CD4-positive, alpha-beta memory T cell (primary cell): ENCODE results near the gene E2F7. TPM values are rescaled to one million over a fixed set of nuclear protein-coding genes. Genes with fewer than 3 reads are reported as not detected.

Experiments used
- CTCF ChIA-PET: fragments of 350-600 bp; sonication (Branson Sonifier 250); formaldehyde crosslinking; loops from one replicate; lab custom pipeline; 2021; ENCODE audit warnings: inconsistent platforms; ENCODE audit not compliant: partially characterized antibody; lab: Charles Lee
- POLR2A ChIA-PET: fragments of 350-600 bp; sonication (Branson Sonifier 250); formaldehyde crosslinking; loops from one replicate; lab custom pipeline; 2021; ENCODE audit not compliant: partially characterized antibody; lab: Charles Lee
- DNase-seq, 5 donors: peaks; one replicate each; pipeline versions ENCODE4 v3.0.0 to v3.0.0-alpha.2; 2020 to 2022; ENCODE audit warnings: mixed read lengths in 1 of 5
- H3K27ac ChIP-seq: one replicate; pipeline ENCODE4 v1.7.0; 2013; ENCODE audit warnings: low read depth, low read length
- H3K27me3 ChIP-seq: 2 replicates; pipeline ENCODE4 v1.7.0; 2013; ENCODE audit warnings: mild to moderate bottlenecking, low read length, moderate library complexity; ENCODE audit not compliant: insufficient read depth
- H3K36me3 ChIP-seq: 2 replicates; pipeline ENCODE4 v1.7.0; 2013; ENCODE audit warnings: mild to moderate bottlenecking, low read length, moderate library complexity; ENCODE audit not compliant: insufficient read depth
- H3K4me1 ChIP-seq: 2 replicates; pipeline ENCODE4 v1.7.0; 2013; ENCODE audit warnings: mild to moderate bottlenecking, low read length, moderate library complexity; ENCODE audit not compliant: insufficient read depth
- H3K4me3 ChIP-seq, 2 donors: one replicate each; pipeline ENCODE4 v1.7.0; 2013; ENCODE audit warnings: low read length in 2 of 2, mild to moderate bottlenecking in 1 of 2
- H3K9me3 ChIP-seq, 2 donors: one replicate each; pipeline ENCODE4 v1.7.0; 2013; ENCODE audit warnings: low read length in 2 of 2, control low read depth in 1 of 2; ENCODE audit not compliant: control insufficient read depth in 1 of 2
- H3K27ac Mint-ChIP-seq, 7 donors: one replicate each; pipeline ENCODE4 v1.8.0; 2020 to 2021; ENCODE audit warnings: mixed read lengths in 7 of 7, mild to moderate bottlenecking in 6 of 7, inconsistent platforms in 3 of 7, moderate library complexity in 3 of 7
- H3K27me3 Mint-ChIP-seq, 2 donors: one replicate each; pipeline ENCODE4 v1.8.0; 2020 to 2021; ENCODE audit warnings: mixed read lengths in 2 of 2
- H3K36me3 Mint-ChIP-seq, 2 donors: one replicate each; pipeline ENCODE4 v1.8.0; 2020 to 2021; ENCODE audit warnings: mixed read lengths in 2 of 2, inconsistent platforms in 1 of 2, mild to moderate bottlenecking in 1 of 2
- H3K4me1 Mint-ChIP-seq, 4 donors: one replicate each; pipeline ENCODE4 v1.8.0; 2020 to 2021; ENCODE audit warnings: mixed read lengths in 4 of 4, mild to moderate bottlenecking in 1 of 4
- H3K4me3 Mint-ChIP-seq, 8 donors: one replicate each; pipeline ENCODE4 v1.8.0; 2020 to 2021; ENCODE audit warnings: mixed read lengths in 8 of 8, mild to moderate bottlenecking in 7 of 8, moderate library complexity in 6 of 8, inconsistent platforms in 3 of 8
- H3K9me3 Mint-ChIP-seq, 8 donors: one replicate each; pipeline ENCODE4 v1.8.0; 2020 to 2021; ENCODE audit warnings: mixed read lengths in 8 of 8, mild to moderate bottlenecking in 5 of 8, inconsistent platforms in 3 of 8, moderate library complexity in 1 of 8
- intact Hi-C: fragments of 100-400 bp; cut with micrococcal nuclease; formaldehyde crosslinking; loops from one replicate; pipeline ENCODE4 v1.15.1; 2023
- polyA plus RNA-seq, 2 donors: library from polyadenylated mRNA; unstranded; fragments of 300-500 nt; fragmentation: Illumina TruSeq; gene quantifications; one replicate each; pipeline ENCODE4 v1.2.3, GENCODE V29; 2021
- total RNA-seq, 2 experiments: library from RNA; stranded (reverse); gene quantifications; one replicate each; pipeline ENCODE4 v1.2.3, GENCODE V29; 2021

Gene E2F7
- total and polyA plus RNA-seq, 4 experiments from 2014 or later, result 0.17 to 0.26 TPM; not detected in 2

GRCh38 chr12:77019920-77020319, 45.4 kb downstream of the E2F7 start:
- intact Hi-C loops, result no loop called here
- no peaks in the 10 kb centered on the region for H3K9me3 Mint-ChIP-seq

GRCh38 chr12:77016606-77017005, 48.8 kb downstream of the E2F7 start:
- H3K4me3 ChIP-seq, result no peak overlapping the region
- H3K9me3 ChIP-seq, result no peaks in the 10 kb centered on the region
- DNase-seq, result no peak
- CTCF ChIA-PET, result interaction anchor here (1.3 kb wide), 1 partner anchor 8 kb away, joined by 3 read pairs; no protein-coding TSS in a partner anchor
- H3K36me3 ChIP-seq, result no peaks in the 10 kb centered on the region
- H3K27ac ChIP-seq, result no peak overlapping the region
- Mint-ChIP-seq H3K27me3 (no peaks in the 10 kb centered on the region), H3K4me3 (no peak overlapping the region), H3K9me3 (no peaks in the 10 kb centered on the region), H3K27ac (no peak overlapping the region), H3K36me3 (no peaks in the 10 kb centered on the region), H3K4me1 (no peaks in the 10 kb centered on the region)
- H3K4me1 ChIP-seq, result no peaks in the 10 kb centered on the region
- POLR2A ChIA-PET, result no interaction called here
- no peaks in the 10 kb centered on the region for H3K27me3 ChIP-seq
- intact Hi-C loops, result no loop called here

More at GRCh38 chr12:77019920-77020319, 45.4 kb downstream of the E2F7 start:
- no peak overlapping the region for H3K27ac ChIP-seq
- no peak for DNase-seq
- H3K4me1 ChIP-seq, result no peaks in the 10 kb centered on the region
- Mint-ChIP-seq H3K4me1 (no peaks in the 10 kb centered on the region), H3K36me3 (no peaks in the 10 kb centered on the region), H3K27me3 (no peaks in the 10 kb centered on the region), H3K4me3 (no peak overlapping the region), H3K27ac (no peak overlapping the region)
- POLR2A ChIA-PET, result no interaction called here
- H3K36me3 ChIP-seq, result no peaks in the 10 kb centered on the region
- no peaks in the 10 kb centered on the region for H3K9me3 ChIP-seq
- no peak overlapping the region for H3K4me3 ChIP-seq
- H3K27me3 ChIP-seq, result no peaks in the 10 kb centered on the region
- CTCF ChIA-PET, result interaction anchor here (0.6 to 5.5 kb wide), 5 partner anchors 9 to 393 kb away, joined by 3 to 89 read pairs (median 4); no protein-coding TSS in a partner anchor

GRCh38 chr12:77013091-77013490, 52.3 kb downstream of the E2F7 start:
- intact Hi-C loops, result no loop called here
- H3K27me3 Mint-ChIP-seq, result peaks cover 12 to 13% of the 10 kb centered on the region in 2 donors
- H3K27me3 ChIP-seq, result no peaks in the 10 kb centered on the region
- no peaks in the 10 kb centered on the region for H3K36me3 Mint-ChIP-seq
- H3K9me3 Mint-ChIP-seq, result no peaks in the 10 kb centered on the region
- DNase-seq, result no peak
- POLR2A ChIA-PET, result no interaction called here
- no peaks in the 10 kb centered on the region for H3K9me3 ChIP-seq
- H3K27ac ChIP-seq, result no peak overlapping the region
- no peaks in the 10 kb centered on the region for H3K4me1 ChIP-seq
- CTCF ChIA-PET, result interaction anchor here (1.0 to 1.5 kb wide), 5 partner anchors 8 to 392 kb away, joined by 3 to 6 read pairs (median 3); no protein-coding TSS in a partner anchor
- H3K4me3 ChIP-seq, result no peak overlapping the region
- H3K27ac Mint-ChIP-seq, result no peak overlapping the region
- H3K4me3 Mint-ChIP-seq, result no peak overlapping the region
- H3K36me3 ChIP-seq, result no peaks in the 10 kb centered on the region
- H3K4me1 Mint-ChIP-seq, result peaks cover 5 to 7% (median 5%) of the 10 kb centered on the region in 4 donors

- H3K27me3 ChIP-seq, result no peaks in the 10 kb centered on the region
- CTCF ChIA-PET, result interaction anchor here (0.6 to 4.5 kb wide), 36 partner anchors 10 to 1393 kb away, joined by 3 to 89 read pairs (median 4); partner anchors contain the start of gene ZDHHC17
- peaks cover 16 to 17% of the 10 kb centered on the region in 2 donors for H3K27me3 Mint-ChIP-seq
- peaks cover 5 to 7% (median 5%) of the 10 kb centered on the region in 4 donors for H3K4me1 Mint-ChIP-seq
- H3K36me3 ChIP-seq, result no peaks in the 10 kb centered on the region
- intact Hi-C loops, result loop anchor here (1.0 kb wide), 1 partner anchor 220 kb away; no protein-coding TSS in a partner anchor
- H3K27ac Mint-ChIP-seq, result no peak overlapping the region
- POLR2A ChIA-PET, result no interaction called here
- H3K4me1 ChIP-seq, result no peaks in the 10 kb centered on the region
- DNase-seq, result peak; percentile 35 to 53 (median 43)
- peaks cover 0 to 2% (median 0%) of the 10 kb centered on the region in 8 donors for H3K9me3 Mint-ChIP-seq
- H3K9me3 ChIP-seq, result no peaks in the 10 kb centered on the region
- no peak overlapping the region for H3K4me3 ChIP-seq
- no peak overlapping the region for H3K27ac ChIP-seq
- H3K36me3 Mint-ChIP-seq, result no peaks in the 10 kb centered on the region
- H3K4me3 Mint-ChIP-seq, result peak overlapping the region in 1 of 8 donors; percentile 5
Observed at GRCh38 chr12:77010691-77011548, 54.4 kb downstream of the E2F7 start.

- Histone ChIP-seq H3K27ac (no peak overlapping the region), H3K4me1 (no peaks in the 10 kb centered on the region), H3K9me3 (no peaks in the 10 kb centered on the region), H3K36me3 (no peaks in the 10 kb centered on the region), H3K4me3 (no peak overlapping the region), H3K27me3 (no peaks in the 10 kb centered on the region)
- no peak for DNase-seq
- Mint-ChIP-seq H3K27me3 (peaks cover 23 to 28% of the 10 kb centered on the region in 2 donors), H3K36me3 (no peaks in the 10 kb centered on the region), H3K9me3 (peaks cover 0 to 2% (median 0%) of the 10 kb centered on the region in 8 donors), H3K4me3 (no peak overlapping the region), H3K27ac (no peak overlapping the region), H3K4me1 (peaks cover 5 to 7% (median 5%) of the 10 kb centered on the region in 4 donors)
- POLR2A ChIA-PET, result no interaction called here
- intact Hi-C loops, result no loop called here
- CTCF ChIA-PET, result interaction anchor here (1.3 to 4.5 kb wide), 4 partner anchors 13 to 385 kb away, joined by 3 to 89 read pairs (median 29); no protein-coding TSS in a partner anchor
Observed at GRCh38 chr12:77007476-77007875, 57.9 kb downstream of the E2F7 start.

GRCh38 chr12:77005611-77006098, 59.7 kb downstream of the E2F7 start:
- H3K9me3 Mint-ChIP-seq, result peaks cover 0 to 4% (median 0%) of the 10 kb centered on the region in 8 donors
- H3K9me3 ChIP-seq, result no peaks in the 10 kb centered on the region
- no peaks in the 10 kb centered on the region for H3K4me1 ChIP-seq
- H3K4me3 ChIP-seq, result no peak overlapping the region
- peaks cover 2 to 3% (median 3%) of the 10 kb centered on the region in 4 donors for H3K4me1 Mint-ChIP-seq
- H3K36me3 Mint-ChIP-seq, result no peaks in the 10 kb centered on the region
- peaks cover 24 to 27% of the 10 kb centered on the region in 2 donors for H3K27me3 Mint-ChIP-seq
- no peaks in the 10 kb centered on the region for H3K27me3 ChIP-seq
- intact Hi-C loops, result no loop called here
- H3K36me3 ChIP-seq, result no peaks in the 10 kb centered on the region
- ChIA-PET CTCF (interaction anchor here (1.0 kb wide), 1 partner anchor 15 kb away, joined by 3 read pairs; no protein-coding TSS in a partner anchor), POLR2A (no interaction called here)
- DNase-seq, result no peak
- no peak overlapping the region for H3K27ac ChIP-seq
- no peak overlapping the region for H3K4me3 Mint-ChIP-seq
- H3K27ac Mint-ChIP-seq, result no peak overlapping the region

GRCh38 chr12:77003914-77004313, 61.5 kb downstream of the E2F7 start:
- ChIA-PET POLR2A (no interaction called here), CTCF (no interaction called here)
- Histone ChIP-seq H3K27ac (no peak overlapping the region), H3K4me1 (no peaks in the 10 kb centered on the region), H3K9me3 (no peaks in the 10 kb centered on the region), H3K4me3 (no peak overlapping the region), H3K36me3 (no peaks in the 10 kb centered on the region), H3K27me3 (no peaks in the 10 kb centered on the region)
- Mint-ChIP-seq H3K27ac (no peak overlapping the region), H3K36me3 (no peaks in the 10 kb centered on the region), H3K4me3 (no peak overlapping the region), H3K27me3 (peaks cover 16 to 22% of the 10 kb centered on the region in 2 donors), H3K9me3 (peaks cover 0 to 4% (median 0%) of the 10 kb centered on the region in 8 donors), H3K4me1 (no peaks in the 10 kb centered on the region)
- no peak for DNase-seq
- intact Hi-C loops, result no loop called here
